Measurements from ENCODE around the gene CEP19.

CEP19 gene

GRCh38 chr3:196684548-196685407 is 27.3 kb downstream of the CEP19 start:
- no peaks in the 10 kb centered on the region for H3K36me3 ChIP-seq (ENCODE audit: control insufficient read depth, low read depth, low read length)
- H3K4me1 ChIP-seq (ENCODE audit: control insufficient read depth, low read depth, low read length), result peaks cover 3% of the 10 kb centered on the region
- H3K27ac ChIP-seq (ENCODE audit: low read length), result no peak overlapping the region
- no peaks in the 10 kb centered on the region for H3K9me3 ChIP-seq (ENCODE audit: control insufficient read depth, low read depth, low read length)
- H3K27me3 ChIP-seq (ENCODE audit: control insufficient read depth, insufficient read depth, low read length), result no peaks in the 10 kb centered on the region
- H3K4me3 ChIP-seq (ENCODE audit: low read length), result no peak overlapping the region
- H3K9ac ChIP-seq (ENCODE audit: low read length), result no peak overlapping the region

DNA sequence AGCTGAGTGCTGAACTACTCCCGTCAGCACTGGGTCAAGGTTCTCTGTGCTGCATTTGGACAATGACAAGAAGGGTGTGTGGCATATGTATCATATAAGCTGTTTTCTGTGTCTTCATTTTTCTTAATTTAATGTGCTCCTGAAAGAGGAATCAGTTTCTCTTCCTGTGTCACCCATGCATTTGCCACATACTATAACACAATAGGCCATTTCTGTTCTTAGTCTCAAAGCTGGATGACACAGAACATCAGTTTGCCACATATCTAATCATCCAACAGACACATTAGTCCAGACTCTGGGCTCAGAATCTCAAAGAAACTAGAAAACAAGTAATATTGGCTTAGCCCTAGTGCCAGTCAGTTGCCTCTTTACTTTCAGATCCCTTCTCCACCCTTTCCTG is 34.1 kb downstream of the CEP19 start:
- no peak overlapping the region for H3K9ac ChIP-seq (ENCODE audit: low read length)
- no peaks in the 10 kb centered on the region for H3K9me3 ChIP-seq (ENCODE audit: control insufficient read depth, low read depth, low read length)
- H3K27ac ChIP-seq (ENCODE audit: low read length), result no peak overlapping the region

GRCh38 chr3:196677353-196677752 is 34.7 kb downstream of the CEP19 start:
- Histone ChIP-seq H3K4me3 (ENCODE audit: low read length) (no peak overlapping the region), H3K4me1 (ENCODE audit: control insufficient read depth, low read depth, low read length) (no peaks in the 10 kb centered on the region), H3K27me3 (ENCODE audit: control insufficient read depth, insufficient read depth, low read length) (no peaks in the 10 kb centered on the region), H3K36me3 (ENCODE audit: control insufficient read depth, low read depth, low read length) (no peaks in the 10 kb centered on the region), H3K9ac (ENCODE audit: low read length) (no peak overlapping the region), H3K9me3 (ENCODE audit: control insufficient read depth, low read depth, low read length) (no peaks in the 10 kb centered on the region), H3K27ac (ENCODE audit: low read length) (no peak overlapping the region)

More for the DNA sequence above, 34.1 kb downstream of the CEP19 start:
- H3K36me3 ChIP-seq (ENCODE audit: control insufficient read depth, low read depth, low read length), result no peaks in the 10 kb centered on the region
- no peak overlapping the region for H3K4me3 ChIP-seq (ENCODE audit: low read length)
- no peaks in the 10 kb centered on the region for H3K27me3 ChIP-seq (ENCODE audit: control insufficient read depth, insufficient read depth, low read length)
- no peaks in the 10 kb centered on the region for H3K4me1 ChIP-seq (ENCODE audit: control insufficient read depth, low read depth, low read length)

DNA sequence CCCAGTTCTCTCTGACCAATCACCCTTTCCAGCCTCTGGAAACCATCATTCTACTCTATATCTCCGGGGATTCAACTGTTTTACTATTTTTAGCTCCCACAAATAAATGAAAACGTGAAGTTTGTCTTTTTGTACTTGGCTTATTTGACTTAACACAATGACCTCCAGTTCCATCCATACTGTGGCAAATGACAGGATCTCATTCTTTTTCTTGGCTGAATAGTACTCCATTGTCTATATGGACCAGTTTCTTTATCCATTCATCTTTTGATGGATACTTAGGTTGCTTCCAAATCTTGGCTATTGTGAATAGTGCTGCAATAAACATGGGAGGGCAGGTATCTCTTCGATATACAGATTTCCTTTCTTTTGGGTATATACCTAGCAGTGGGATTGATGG is 38.4 kb downstream of the CEP19 start:
- Histone ChIP-seq H3K9me3 (ENCODE audit: control insufficient read depth, low read depth, low read length) (no peaks in the 10 kb centered on the region), H3K4me1 (ENCODE audit: control insufficient read depth, low read depth, low read length) (no peaks in the 10 kb centered on the region), H3K9ac (ENCODE audit: low read length) (no peak overlapping the region), H3K4me3 (ENCODE audit: low read length) (no peak overlapping the region), H3K27me3 (ENCODE audit: control insufficient read depth, insufficient read depth, low read length) (no peaks in the 10 kb centered on the region), H3K36me3 (ENCODE audit: control insufficient read depth, low read depth, low read length) (no peaks in the 10 kb centered on the region), H3K27ac (ENCODE audit: low read length) (no peak overlapping the region)

- Histone ChIP-seq H3K9ac (ENCODE audit: low read length) (no peak overlapping the region), H3K27me3 (ENCODE audit: control insufficient read depth, insufficient read depth, low read length) (no peaks in the 10 kb centered on the region), H3K4me1 (ENCODE audit: control insufficient read depth, low read depth, low read length) (peaks cover 8% of the 10 kb centered on the region), H3K9me3 (ENCODE audit: control insufficient read depth, low read depth, low read length) (no peaks in the 10 kb centered on the region), H3K36me3 (ENCODE audit: control insufficient read depth, low read depth, low read length) (no peaks in the 10 kb centered on the region), H3K27ac (ENCODE audit: low read length) (no peak overlapping the region), H3K4me3 (ENCODE audit: low read length) (no peak overlapping the region)
Observed at GRCh38 chr3:196670339-196670738, 41.7 kb downstream of the CEP19 start.

- Histone ChIP-seq H3K36me3 (ENCODE audit: control insufficient read depth, low read depth, low read length) (no peaks in the 10 kb centered on the region), H3K4me1 (ENCODE audit: control insufficient read depth, low read depth, low read length) (peaks cover 8% of the 10 kb centered on the region), H3K9me3 (ENCODE audit: control insufficient read depth, low read depth, low read length) (no peaks in the 10 kb centered on the region), H3K27ac (ENCODE audit: low read length) (no peak overlapping the region), H3K27me3 (ENCODE audit: control insufficient read depth, insufficient read depth, low read length) (no peaks in the 10 kb centered on the region), H3K9ac (ENCODE audit: low read length) (no peak overlapping the region), H3K4me3 (ENCODE audit: low read length) (no peak overlapping the region)
Observed at GRCh38 chr3:196667056-196667825, 44.8 kb downstream of the CEP19 start.

- H3K27ac ChIP-seq (ENCODE audit: low read length), result peak overlapping the region; percentile 79
- H3K9ac ChIP-seq (ENCODE audit: low read length), result no peak overlapping the region
- H3K27me3 ChIP-seq (ENCODE audit: control insufficient read depth, insufficient read depth, low read length), result no peaks in the 10 kb centered on the region
- H3K36me3 ChIP-seq (ENCODE audit: control insufficient read depth, low read depth, low read length), result no peaks in the 10 kb centered on the region
- H3K4me3 ChIP-seq (ENCODE audit: low read length), result peak overlapping the region; percentile 23
- H3K4me1 ChIP-seq (ENCODE audit: control insufficient read depth, low read depth, low read length), result peaks cover 8% of the 10 kb centered on the region
- no peaks in the 10 kb centered on the region for H3K9me3 ChIP-seq (ENCODE audit: control insufficient read depth, low read depth, low read length)
Observed at GRCh38 chr3:196666001-196666867, 45.8 kb downstream of the CEP19 start.

DNA sequence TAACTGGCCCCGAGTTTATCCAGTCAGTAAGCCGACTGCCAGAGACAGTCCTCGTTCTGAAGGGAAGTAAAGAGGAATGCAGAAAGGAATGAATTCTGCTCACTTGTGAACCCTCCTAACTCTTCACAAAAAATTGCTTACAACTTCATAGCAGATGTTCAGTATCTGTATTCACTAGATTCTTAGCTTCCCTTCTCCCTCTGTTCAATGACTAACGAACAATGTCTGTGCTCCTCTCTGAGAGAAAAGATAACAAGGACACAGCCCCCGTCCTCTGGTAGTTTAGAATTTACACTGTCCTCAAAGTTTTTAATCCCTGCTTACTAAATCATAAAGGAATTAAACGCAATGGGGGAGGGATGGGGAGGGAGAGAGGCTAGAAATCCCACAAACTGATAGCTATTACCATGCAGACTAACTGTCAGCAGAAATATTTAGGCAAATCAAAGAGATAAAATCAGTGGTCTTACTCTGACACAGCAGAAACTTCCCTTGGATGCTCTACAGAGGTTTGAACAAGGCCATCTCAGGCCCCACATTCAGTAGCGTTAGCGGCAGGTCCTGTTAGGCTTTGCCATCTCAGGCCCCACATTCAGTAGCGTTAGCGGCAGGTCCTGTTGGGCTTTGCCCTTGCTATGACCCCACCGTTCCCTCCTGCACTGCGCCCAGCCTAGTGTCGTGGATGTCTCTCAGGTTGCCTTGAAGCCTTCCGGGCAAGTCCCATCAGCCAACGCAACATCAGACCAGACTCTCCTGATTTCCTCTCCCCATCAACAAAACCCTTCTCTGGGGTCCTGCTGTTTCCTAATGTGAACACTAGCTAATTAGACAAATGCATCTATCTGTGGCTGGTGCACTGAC is 49.1 kb downstream of the CEP19 start:
- no peak overlapping the region for H3K27ac ChIP-seq (ENCODE audit: low read length)
- H3K27me3 ChIP-seq (ENCODE audit: control insufficient read depth, insufficient read depth, low read length), result no peaks in the 10 kb centered on the region
- no peak overlapping the region for H3K4me3 ChIP-seq (ENCODE audit: low read length)
- no peaks in the 10 kb centered on the region for H3K36me3 ChIP-seq (ENCODE audit: control insufficient read depth, low read depth, low read length)
- H3K9me3 ChIP-seq (ENCODE audit: control insufficient read depth, low read depth, low read length), result no peaks in the 10 kb centered on the region
- H3K4me1 ChIP-seq (ENCODE audit: control insufficient read depth, low read depth, low read length), result peaks cover 8% of the 10 kb centered on the region
- no peak overlapping the region for H3K9ac ChIP-seq (ENCODE audit: low read length)

DNA sequence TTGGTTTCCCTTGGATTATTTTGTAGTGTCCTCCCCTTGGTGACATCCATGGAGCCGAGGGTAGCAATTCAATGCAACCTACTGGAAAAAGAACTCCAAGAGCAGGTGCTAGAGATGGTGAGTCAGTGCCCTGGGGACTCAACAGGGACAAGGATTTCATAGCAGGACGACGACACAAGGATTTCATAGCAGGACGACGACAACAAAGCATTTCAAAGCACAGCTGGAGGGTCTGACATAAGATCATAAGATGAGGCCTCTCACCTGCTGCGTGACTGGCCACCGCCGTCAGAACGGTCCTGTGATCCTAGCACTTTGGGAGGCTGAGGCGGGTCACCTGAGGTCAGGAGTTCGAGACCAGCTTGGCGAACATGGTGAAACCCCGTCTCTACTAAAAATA is 50.0 kb downstream of the CEP19 start:
- H3K4me1 ChIP-seq (ENCODE audit: control insufficient read depth, low read depth, low read length), result peaks cover 8% of the 10 kb centered on the region
- H3K36me3 ChIP-seq (ENCODE audit: control insufficient read depth, low read depth, low read length), result no peaks in the 10 kb centered on the region
- H3K9ac ChIP-seq (ENCODE audit: low read length), result no peak overlapping the region
- no peaks in the 10 kb centered on the region for H3K9me3 ChIP-seq (ENCODE audit: control insufficient read depth, low read depth, low read length)
- H3K27ac ChIP-seq (ENCODE audit: low read length), result no peak overlapping the region
- no peak overlapping the region for H3K4me3 ChIP-seq (ENCODE audit: low read length)
- H3K27me3 ChIP-seq (ENCODE audit: control insufficient read depth, insufficient read depth, low read length), result no peaks in the 10 kb centered on the region

GRCh38 chr3:196661400-196661799 is 50.6 kb downstream of the CEP19 start:
- peaks cover 8% of the 10 kb centered on the region for H3K4me1 ChIP-seq (ENCODE audit: control insufficient read depth, low read depth, low read length)
- H3K27ac ChIP-seq (ENCODE audit: low read length), result no peak overlapping the region
- H3K36me3 ChIP-seq (ENCODE audit: control insufficient read depth, low read depth, low read length), result no peaks in the 10 kb centered on the region
- no peak overlapping the region for H3K4me3 ChIP-seq (ENCODE audit: low read length)
- no peaks in the 10 kb centered on the region for H3K27me3 ChIP-seq (ENCODE audit: control insufficient read depth, insufficient read depth, low read length)
- H3K9ac ChIP-seq (ENCODE audit: low read length), result no peak overlapping the region
- H3K9me3 ChIP-seq (ENCODE audit: control insufficient read depth, low read depth, low read length), result no peaks in the 10 kb centered on the region

All from iPS-18a (cell line).